ENCODE measurements around the gene SIRT2. TPM values are rescaled to one million over a fixed set of nuclear protein-coding genes. Genes with fewer than 3 reads are reported as not detected.

Gene SIRT2
- total and polyA plus RNA-seq, 2 of the 8 experiments (the other 6 are each of a cell fraction or from before 2014, with no cell fraction given): 6.5 to 10.0 TPM

- no peak for TF ChIP-seq FOSL1 (IDR thresholded peaks at IDR 0.05; ENCODE audit: insufficient read depth, low read depth, low read length)
- no peak for TF ChIP-seq CBX5 (IDR thresholded peaks at IDR 0.05; ENCODE audit: low read depth, low read length)
- TF ChIP-seq CEBPB (IDR thresholded peaks at IDR 0.05; ENCODE audit: low read depth, low read length): no peak
These were observed 65.3 kb downstream of the SIRT2 start (continued) for GRCh38 chr19:38834104-38834490.

Measured in H1 (cell line).